Aorta (tissue), 5 donors: ENCODE results near the gene GPR132. TPM values are rescaled to one million over a fixed set of nuclear protein-coding genes. Genes with fewer than 3 reads are reported as not detected.

Experiments
- ATAC-seq: fragments of 200-7000 bp; cut with Tn5 transposase; one replicate; pipeline ENCODE4 v1.9.1; 2022; ENCODE audit warnings: moderate library complexity; ENCODE audit not compliant: low FRiP score
- DNase-seq, 2 donors: peaks; one replicate each; pipeline ENCODE4 v3.0.0-alpha.2; 2020
- H3K27ac ChIP-seq, 2 donors: one replicate each; pipeline ENCODE4 v1.5.1; 2013; ENCODE audit warnings: low read length in 2 of 2, mild to moderate bottlenecking in 2 of 2, moderate library complexity in 2 of 2, control low read depth in 1 of 2, inconsistent platforms in 1 of 2, low read depth in 1 of 2
- H3K27me3 ChIP-seq, 2 donors: one replicate each; pipeline ENCODE4 v1.6.1; 2013; ENCODE audit warnings: control low read depth in 1 of 2, low read length in 1 of 2, mild to moderate bottlenecking in 1 of 2, moderate library complexity in 1 of 2; ENCODE audit not compliant: insufficient read depth in 2 of 2, control insufficient read depth in 1 of 2
- H3K36me3 ChIP-seq, 2 donors: one replicate each; pipeline ENCODE4 v1.6.1; 2013; ENCODE audit warnings: control low read depth in 1 of 2, low read length in 1 of 2, mild to moderate bottlenecking in 1 of 2; ENCODE audit not compliant: insufficient read depth in 2 of 2, control insufficient read depth in 1 of 2
- H3K4me1 ChIP-seq, 2 donors: one replicate each; pipeline ENCODE4 v1.6.1; 2013; ENCODE audit warnings: low read length in 2 of 2, control low read depth in 1 of 2, mild to moderate bottlenecking in 1 of 2, moderate library complexity in 1 of 2; ENCODE audit not compliant: insufficient read depth in 2 of 2, control insufficient read depth in 1 of 2
- H3K4me3 ChIP-seq, 2 donors: one replicate each; pipeline ENCODE4 v1.5.1; 2013; ENCODE audit warnings: low read length in 2 of 2, control low read depth in 1 of 2, mild to moderate bottlenecking in 1 of 2
- H3K9me3 ChIP-seq: one replicate; pipeline ENCODE4 v1.6.1; 2013; ENCODE audit warnings: mild to moderate bottlenecking, low read length; ENCODE audit not compliant: control insufficient read depth
- WGBS, 2 donors: extraction: QIAGEN DNeasy Blood & Tissue Kit; methylation state at CpG; one replicate each; pipeline ENCODE4 v1.1.7; 2013; 5-methylcytosine and 5-hydroxymethylcytosine counted together
- intact Hi-C, 2 donors: fragments of 100-400 bp; cut with DNase I; formaldehyde crosslinking; loops; one replicate each; pipeline versions ENCODE4 v1.14.2 to v1.15.0; 2022
- polyA plus RNA-seq, 2 donors: library from polyadenylated mRNA; stranded (reverse); fragments of 200-250 nt; gene quantifications; one replicate each; pipeline ENCODE4 v1.2.3, GENCODE V29; 2013
- total RNA-seq, 2 donors: library from RNA; stranded (reverse); fragmentation: NEBNext Ultra II Directional; extraction: Animal tissue kit (Norgen Biotek cat#: 25700); gene quantifications; one replicate each; pipeline ENCODE4 v1.2.1, GENCODE V29; 2021
- donor health status: healthy with polysubstance abuse.
- donor health status: Bipolar disorder and iron deficiency.
- donor health status: DM: no; HTN: no; CAD: no.
- donor health status: DM: no; HTN: no; CAD: no.
- donor health status: DM: yes; HTN: yes; CAD: no.

Gene GPR132
- total and polyA plus RNA-seq, 4 donors = 1.0 to 5.0 (median 2.9) TPM; not detected in 1

DNA sequence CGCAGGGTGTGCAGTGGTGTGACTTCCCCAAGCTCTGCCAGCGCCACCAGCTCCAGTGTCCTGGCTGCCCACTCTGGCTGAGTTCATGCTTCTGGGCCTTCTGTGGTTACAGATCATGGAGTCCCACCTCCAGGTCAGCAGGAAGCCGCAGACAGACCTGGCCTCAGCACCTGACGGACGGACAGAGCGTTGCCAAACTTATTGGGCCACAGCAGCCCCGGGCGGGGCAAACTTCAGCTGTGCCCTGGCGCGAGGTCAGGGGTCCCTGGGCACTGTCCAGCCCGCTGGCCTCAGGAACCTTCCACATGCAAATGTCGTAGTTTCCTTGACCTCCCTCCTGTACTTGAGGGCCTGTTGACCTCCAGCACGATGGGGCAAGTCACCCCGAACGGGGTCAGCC, 11.2 kb downstream of the GPR132 start:
- no peaks in the 10 kb centered on the region for H3K4me1 ChIP-seq
- ATAC-seq = no peak
- DNase-seq = no peak
- no peak overlapping the region for H3K27ac ChIP-seq
- intact Hi-C loops = no loop called here
- 92 to 94% methylated on average over 15 of the region's 15 CpGs for WGBS, 2 donors
- no peak overlapping the region for H3K4me3 ChIP-seq
- H3K36me3 ChIP-seq = no peaks in the 10 kb centered on the region
- no peaks in the 10 kb centered on the region for H3K9me3 ChIP-seq
- no peaks in the 10 kb centered on the region for H3K27me3 ChIP-seq

DNA sequence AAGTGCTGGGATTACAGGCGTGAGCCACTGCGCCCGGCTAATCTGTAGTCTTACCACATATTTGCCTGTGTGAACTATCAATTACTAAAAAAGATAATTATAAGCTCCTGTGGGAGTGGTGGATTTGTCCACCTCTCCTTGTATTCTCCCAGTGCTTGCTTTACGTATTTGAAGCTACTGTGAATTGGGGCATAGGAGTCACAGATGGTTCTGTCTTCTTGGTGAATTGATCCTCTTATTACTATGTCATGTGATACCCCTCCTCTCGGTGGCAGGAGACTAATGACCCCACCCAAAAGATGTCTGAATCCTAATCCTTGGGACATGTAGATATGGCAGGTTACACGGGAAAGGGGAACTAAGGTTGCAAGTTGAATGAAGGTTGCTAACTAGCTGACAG, 11.8 kb downstream of the GPR132 start:
- no peaks in the 10 kb centered on the region for H3K4me1 ChIP-seq
- no peaks in the 10 kb centered on the region for H3K36me3 ChIP-seq
- H3K4me3 ChIP-seq = no peak overlapping the region
- ATAC-seq = no peak
- no peaks in the 10 kb centered on the region for H3K9me3 ChIP-seq
- no peak for DNase-seq
- intact Hi-C loops = no loop called here
- no peaks in the 10 kb centered on the region for H3K27me3 ChIP-seq
- WGBS, 2 donors = 87% methylated on average over 6 of the region's 6 CpGs
- H3K27ac ChIP-seq = no peak overlapping the region

DNA sequence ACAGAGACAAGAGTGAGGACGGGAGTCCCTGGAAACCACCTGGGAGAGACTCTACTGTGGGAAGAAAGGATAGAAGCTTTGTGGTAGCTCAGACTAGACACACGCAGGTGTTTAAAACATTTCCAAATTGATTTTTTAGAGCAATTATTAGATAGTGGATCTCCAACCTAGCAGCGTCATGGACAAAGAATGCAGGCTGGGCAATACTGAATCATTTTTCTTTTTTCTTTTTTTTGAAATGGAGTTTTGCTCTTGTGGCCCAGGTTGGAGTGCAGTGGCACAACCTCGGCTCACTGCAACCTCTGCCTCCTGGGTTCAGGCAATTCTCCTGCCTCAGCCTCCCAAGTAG, 13.1 kb downstream of the GPR132 start:
- WGBS, 2 donors = 82 to 84% methylated on average over 4 of the region's 4 CpGs
- intact Hi-C loops = no loop called here
- H3K27me3 ChIP-seq = no peaks in the 10 kb centered on the region
- no peak overlapping the region for H3K4me3 ChIP-seq
- no peaks in the 10 kb centered on the region for H3K9me3 ChIP-seq
- ATAC-seq = no peak
- no peaks in the 10 kb centered on the region for H3K36me3 ChIP-seq
- no peak overlapping the region for H3K27ac ChIP-seq
- DNase-seq = no peak
- no peaks in the 10 kb centered on the region for H3K4me1 ChIP-seq

DNA sequence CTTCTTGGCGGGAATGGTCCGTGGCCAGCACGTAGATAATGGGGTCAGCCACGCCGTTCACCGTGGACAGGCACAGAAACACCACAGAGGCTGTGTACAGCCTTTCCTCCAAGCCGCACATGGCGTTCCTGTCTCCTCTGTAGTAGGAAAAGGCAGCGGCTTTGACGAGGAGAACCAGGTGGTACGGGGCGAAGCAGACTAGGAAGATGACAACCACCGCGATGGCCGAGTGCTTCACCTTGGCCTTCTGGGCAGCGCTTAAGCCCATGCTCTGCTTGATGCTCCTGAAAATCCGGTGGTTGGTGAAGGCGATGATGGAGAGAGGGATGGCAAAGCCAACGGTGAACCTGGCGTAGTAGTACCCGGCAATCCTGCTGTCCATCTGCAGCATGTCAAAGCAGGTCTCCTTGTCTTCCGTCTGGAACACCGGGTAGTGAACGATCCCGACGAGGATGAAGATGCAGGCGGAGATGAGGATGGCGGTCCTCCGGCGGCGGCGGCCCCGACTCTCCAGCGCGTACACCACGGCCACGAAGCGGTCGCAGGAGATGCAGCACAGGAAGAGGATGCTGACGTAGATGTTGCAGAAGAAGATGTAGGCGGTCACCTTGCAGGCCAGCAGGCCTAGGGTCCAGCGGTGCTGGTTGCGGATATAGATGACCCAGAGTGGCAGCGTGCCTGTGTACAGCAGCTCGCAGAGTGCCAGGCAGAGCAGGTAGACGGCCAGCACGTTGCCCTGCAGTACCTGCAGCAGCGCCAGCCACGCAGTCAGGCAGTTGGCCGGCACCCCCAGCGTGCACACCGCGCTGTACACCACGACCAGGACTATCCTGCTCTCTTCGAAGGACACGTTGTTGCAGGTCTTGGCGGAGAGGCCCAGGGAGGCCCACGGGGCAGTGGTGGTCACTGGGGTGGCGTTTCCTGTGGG, 13.8 kb downstream of the GPR132 start:
- DNase-seq (no peak), ATAC-seq (no peak)
- Histone ChIP-seq H3K27me3 (no peaks in the 10 kb centered on the region), H3K36me3 (no peaks in the 10 kb centered on the region), H3K4me3 (no peak overlapping the region), H3K27ac (no peak overlapping the region), H3K9me3 (no peaks in the 10 kb centered on the region), H3K4me1 (no peaks in the 10 kb centered on the region)
- 94 to 95% methylated on average over 56 to 59 of the region's 59 CpGs for WGBS, 2 donors
- intact Hi-C loops = no loop called here

DNA sequence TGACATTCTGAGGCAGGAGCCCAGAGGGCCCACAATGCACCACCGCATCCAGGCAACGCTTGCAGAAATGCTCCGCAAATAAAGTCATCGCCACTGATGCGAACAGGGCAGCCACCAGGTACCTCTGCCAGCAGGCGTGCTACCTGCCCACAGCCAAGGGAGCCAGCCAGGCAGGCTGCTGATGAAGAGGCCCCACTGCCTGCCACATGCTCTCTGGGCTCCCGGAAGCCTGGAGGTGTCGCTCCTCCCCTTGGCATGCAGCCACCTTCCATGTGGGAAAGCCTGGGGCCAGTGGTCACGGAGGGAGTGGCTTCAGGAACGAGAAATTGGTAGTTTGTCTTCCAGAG, 14.7 kb downstream of the GPR132 start:
- ATAC-seq = no peak
- intact Hi-C loops = no loop called here

DNA sequence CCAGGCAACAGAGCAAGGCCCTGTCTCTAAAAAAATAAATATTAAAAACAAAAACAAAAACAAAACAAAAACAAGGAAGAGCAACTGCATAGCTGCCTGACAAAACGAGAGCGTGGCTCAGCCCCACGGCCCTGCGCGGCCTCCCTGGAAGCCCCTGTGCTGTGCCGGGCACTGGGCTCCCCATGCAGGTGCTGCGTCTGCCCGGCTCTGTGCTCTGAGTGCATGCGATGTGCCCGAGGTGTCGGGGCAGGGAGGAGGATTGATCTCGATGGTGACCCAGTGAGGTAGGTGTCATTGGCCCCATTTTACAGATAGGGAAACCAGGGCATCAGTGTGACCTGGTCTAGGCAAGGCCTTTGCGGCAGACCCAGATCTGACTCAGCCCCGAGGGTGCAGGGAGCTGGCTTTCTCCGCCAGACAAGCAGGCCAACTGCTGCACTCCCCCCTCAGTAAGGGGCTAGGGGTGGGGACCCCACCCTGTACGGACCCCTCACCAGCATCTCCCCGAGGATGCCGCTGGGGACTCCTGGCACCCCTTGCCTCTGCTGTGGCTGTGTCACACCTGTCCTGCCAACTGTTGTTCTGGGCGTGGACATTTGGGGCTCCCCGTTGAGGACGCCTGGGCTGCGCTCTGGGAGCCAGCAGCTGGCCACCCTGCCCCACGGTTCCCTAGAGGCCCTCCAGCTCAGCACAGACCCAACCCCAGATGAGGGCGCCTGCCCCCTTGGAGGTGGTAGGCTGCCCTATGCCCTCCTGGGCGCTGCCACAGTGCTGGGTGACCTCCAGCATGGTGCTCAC, 15.3 kb downstream of the GPR132 start:
- 87 to 89% methylated on average over 24 to 25 of the region's 25 CpGs for WGBS, 2 donors
- intact Hi-C loops = loop anchor here (5.0 to 10.0 kb wide), 3 partner anchors 38 to 153 kb away; no protein-coding TSS in a partner anchor

More for the DNA sequence above, 14.7 kb downstream of the GPR132 start:
- H3K27me3 ChIP-seq = no peaks in the 10 kb centered on the region
- no peaks in the 10 kb centered on the region for H3K9me3 ChIP-seq
- no peak overlapping the region for H3K27ac ChIP-seq
- no peaks in the 10 kb centered on the region for H3K4me1 ChIP-seq
- DNase-seq = no peak
- 69 to 75% methylated on average over 10 of the region's 10 CpGs for WGBS, 2 donors
- H3K4me3 ChIP-seq = no peak overlapping the region
- H3K36me3 ChIP-seq = no peaks in the 10 kb centered on the region

DNA sequence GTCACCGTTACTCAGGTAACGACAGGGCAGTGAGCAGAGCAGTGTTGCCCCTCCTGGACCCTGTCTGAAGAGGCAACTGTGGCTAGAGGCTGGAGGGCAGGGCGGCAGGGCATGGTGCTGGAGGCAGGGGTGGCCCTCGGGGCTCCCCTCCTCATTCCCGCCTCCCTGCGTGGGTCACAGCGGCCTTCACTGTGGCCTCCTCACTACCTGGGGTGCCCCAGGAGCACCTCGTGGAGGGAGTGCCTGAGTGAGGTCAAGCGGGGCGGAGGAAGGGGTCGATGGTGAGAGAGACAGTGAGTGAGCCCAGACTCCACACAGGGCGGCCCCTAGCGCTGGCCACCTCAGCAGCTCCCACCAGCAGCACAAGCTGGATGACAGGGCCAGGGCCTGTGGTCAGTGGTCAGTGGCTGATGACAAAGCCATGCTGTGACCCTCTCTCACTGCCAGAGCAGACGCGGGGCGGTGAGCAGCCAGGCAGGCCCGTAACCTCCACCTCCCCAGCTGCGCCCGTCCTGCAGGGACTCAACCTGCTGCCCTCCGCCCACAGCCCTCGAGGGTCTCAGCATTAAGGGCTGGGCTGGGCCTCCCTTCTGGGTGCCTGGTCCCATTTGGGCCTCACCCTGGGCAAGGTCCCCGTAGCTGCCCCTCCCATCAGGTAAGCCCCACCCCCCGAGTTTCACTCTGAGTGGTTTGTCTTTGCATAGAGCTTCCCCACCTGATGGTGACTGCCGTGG, 17.8 kb downstream of the GPR132 start:
- Histone ChIP-seq H3K27ac (no peak overlapping the region), H3K27me3 (no peaks in the 10 kb centered on the region), H3K4me1 (no peaks in the 10 kb centered on the region), H3K4me3 (no peak overlapping the region), H3K9me3 (no peaks in the 10 kb centered on the region), H3K36me3 (no peaks in the 10 kb centered on the region)
- DNase-seq = no peak
- WGBS, 2 donors = 83 to 89% methylated on average over 24 of the region's 24 CpGs
- intact Hi-C loops = loop anchor here (5.0 to 10.0 kb wide), 3 partner anchors 35 to 150 kb away; no protein-coding TSS in a partner anchor
- ATAC-seq = no peak

More for the DNA sequence above, 15.3 kb downstream of the GPR132 start:
- Histone ChIP-seq H3K4me1 (no peaks in the 10 kb centered on the region), H3K27ac (no peak overlapping the region), H3K9me3 (no peaks in the 10 kb centered on the region), H3K4me3 (no peak overlapping the region), H3K27me3 (no peaks in the 10 kb centered on the region), H3K36me3 (no peaks in the 10 kb centered on the region)
- no peak for ATAC-seq
- no peak for DNase-seq

DNA sequence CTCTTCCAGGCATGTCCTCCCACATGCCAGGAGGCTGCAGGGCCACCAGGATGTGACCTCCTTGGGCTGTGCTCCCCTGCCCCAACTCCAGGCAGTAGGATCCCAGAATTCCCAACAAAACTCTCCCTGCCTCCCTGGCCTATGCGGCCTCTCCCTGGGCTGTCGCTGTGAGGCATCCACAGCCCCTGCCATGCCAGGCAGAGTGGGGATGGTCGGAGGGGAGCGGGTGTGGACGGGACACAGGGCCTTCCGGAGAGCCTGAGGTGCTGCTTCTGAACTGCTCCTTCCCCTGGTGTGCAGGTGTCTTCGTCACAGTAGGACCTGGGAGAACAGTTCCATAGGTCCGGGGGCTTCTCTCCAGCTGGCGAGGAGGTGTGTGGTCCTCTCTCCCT, 18.3 kb downstream of the GPR132 start:
- no peak for ATAC-seq
- Histone ChIP-seq H3K4me3 (no peak overlapping the region), H3K36me3 (no peaks in the 10 kb centered on the region), H3K27me3 (no peaks in the 10 kb centered on the region), H3K9me3 (no peaks in the 10 kb centered on the region), H3K4me1 (no peaks in the 10 kb centered on the region), H3K27ac (no peak overlapping the region)
- 93 to 97% methylated on average over 9 of the region's 9 CpGs for WGBS, 2 donors
- intact Hi-C loops = loop anchor here (5.0 to 10.0 kb wide), 3 partner anchors 35 to 150 kb away; no protein-coding TSS in a partner anchor
- DNase-seq = no peak
